Pancreas (tissue), 10 donors: ENCODE measurements around the gene ARAP2. TPM values are rescaled to one million over a fixed set of nuclear protein-coding genes. Genes with fewer than 3 reads are reported as not detected.

Experiments
- ATAC-seq, 4 donors: fragments of 200-7000 bp; cut with Tn5 transposase; one replicate each; pipeline versions ENCODE4 v1.8.0 to v1.9.1; 2020; ENCODE audit warnings: mild to moderate bottlenecking in 4 of 4, moderate library complexity in 4 of 4
- DNase-seq, 6 donors: peaks; one replicate each; pipeline ENCODE4 v3.0.0-alpha.2; 2020
- FAIRE-seq: peaks from 2 replicates; lab custom pipeline; 2012; peaks lifted over from hg19 to GRCh38; lab: Jason Lieb, UNC
- H3K27ac ChIP-seq, 4 donors: fragments of 200-600 bp; sonication (generic); 1 replicate in 3 of 4; 2 replicates in 1 of 4; pipeline versions ENCODE4 v1.5.0 to v1.8.0; 2020
- H3K27me3 ChIP-seq, 4 donors: fragments of 200-600 bp; one replicate each; pipeline ENCODE4 v1.8.0; 2021
- H3K36me3 ChIP-seq, 3 donors: fragments of 200-600 bp; sonication (generic) in 1 of 3; one replicate each; pipeline versions ENCODE4 v1.5.0 to v1.8.0; 2020 to 2021
- H3K4me1 ChIP-seq, 3 donors: fragments of 200-600 bp; one replicate each; pipeline ENCODE4 v1.8.0; 2021
- H3K4me3 ChIP-seq, 4 donors: fragments of 200-600 bp; sonication (generic) in 2 of 4; one replicate each; pipeline versions ENCODE4 v1.5.0 to v1.8.0; 2020 to 2021
- H3K9me3 ChIP-seq, 4 donors: fragments of 200-600 bp; one replicate each; pipeline ENCODE4 v1.8.0; 2021
- WGBS, 2 donors: extraction: QIAGEN DNeasy Blood & Tissue Kit; methylation state at CpG; one replicate each; pipeline ENCODE4 v1.1.7; 2013; 5-methylcytosine and 5-hydroxymethylcytosine counted together
- intact Hi-C, 3 donors: fragments of 100-400 bp; cut with DNase I; formaldehyde crosslinking; loops; one replicate each; pipeline versions ENCODE4 v1.11.1 to v1.14.2; 2022
- polyA plus RNA-seq, 2 donors: library from polyadenylated mRNA; stranded (reverse); fragments of 200-250 nt; gene quantifications; one replicate each; pipeline ENCODE4 v1.2.3, GENCODE V29; 2013
- total RNA-seq, 6 donors: library from RNA; stranded (reverse); fragmentation: NEBNext Ultra II Directional in 4 of 6; extraction: Animal tissue kit (Norgen Biotek cat#: 25700) in 4 of 6; gene quantifications; one replicate each; pipeline versions ENCODE4 v1.2.1 to v1.2.4, GENCODE V29; 2021 to 2023
- TF ChIP-seq, protein P1 (sequence below), 4 donors: fragments of 200-600 bp; sonication (generic) in 3 of 4; IDR thresholded peaks; one replicate each; pipeline versions ENCODE4 v1.5.0 to v1.8.0; 2021; ENCODE audit warnings: antibody characterized with exemption in 4 of 4
- donor health status: healthy with polysubstance abuse.
- donor health status: DM: no; HTN: no; CAD: no; lungs with moderate emphysema.
- donor health status: DM: no; HTN: no; CAD: no.
- donor health status: control.
- donor health status: control.
- donor health status: Bipolar disorder and iron deficiency.
- donor health status: DM: yes; HTN: yes; CAD: no.
- donor health status: DM: no; HTN: no; CAD: no.
- donor health status: DM: no; HTN: no; CAD: no.
- donor health status: DM: yes; HTN: yes; CAD: no.

The ARAP2 gene
- total and polyA plus RNA-seq, 8 donors, result 3.2 to 14.3 (median 7.7) TPM

DNA sequence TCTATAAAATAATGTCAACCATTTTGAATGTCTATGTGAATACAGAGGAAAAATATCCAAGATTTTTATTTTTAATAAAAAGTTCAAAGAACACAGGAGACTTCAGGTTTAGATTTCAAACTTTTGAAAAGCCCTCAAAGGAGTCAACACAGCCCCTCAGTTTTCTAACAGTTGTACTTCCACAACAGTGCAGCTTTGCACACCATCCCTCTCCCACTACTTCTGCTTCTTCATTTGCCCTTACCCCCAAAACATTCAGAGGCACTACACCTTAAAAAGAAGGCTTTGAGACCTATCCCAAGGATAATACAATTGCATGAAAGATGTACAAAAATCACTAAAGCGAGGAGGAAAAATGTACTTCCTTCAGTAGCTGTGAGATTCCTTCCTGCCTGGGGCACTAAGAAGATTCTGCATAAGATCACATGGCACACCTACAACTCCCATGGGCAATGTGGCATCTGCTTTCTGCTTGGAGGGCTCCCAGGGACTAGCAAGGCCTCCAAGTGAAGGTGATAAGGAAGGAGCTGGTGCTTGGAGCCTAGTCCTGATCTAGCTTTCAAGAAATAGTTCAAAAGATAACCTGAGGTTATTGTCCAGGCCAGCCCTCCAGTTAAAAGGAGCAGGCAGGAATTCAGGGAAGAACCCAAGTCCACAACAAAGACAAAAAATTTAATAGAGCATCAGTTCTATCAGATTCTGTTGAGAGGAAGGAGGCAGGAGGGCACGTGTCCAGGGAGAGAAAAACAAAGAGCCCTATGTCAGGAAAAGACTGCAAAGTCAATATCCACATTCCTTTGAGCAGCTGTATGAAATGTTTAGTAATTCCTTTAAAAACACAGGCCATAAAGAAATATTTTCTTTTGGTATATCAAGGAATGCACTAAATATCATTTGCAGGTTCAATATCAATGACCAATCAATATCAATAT is 19.1 kb downstream of the ARAP2 start:
- Histone ChIP-seq H3K9me3 (no peaks in the 10 kb centered on the region), H3K36me3 (no peaks in the 10 kb centered on the region), H3K27me3 (no peaks in the 10 kb centered on the region), H3K27ac (no peak overlapping the region), H3K4me3 (no peak overlapping the region), H3K4me1 (peaks cover 0 to 20% (median 14%) of the 10 kb centered on the region in 3 donors)
- no peak for FAIRE-seq
- intact Hi-C loops, result no loop called here
- TF ChIP-seq, protein P1, sequence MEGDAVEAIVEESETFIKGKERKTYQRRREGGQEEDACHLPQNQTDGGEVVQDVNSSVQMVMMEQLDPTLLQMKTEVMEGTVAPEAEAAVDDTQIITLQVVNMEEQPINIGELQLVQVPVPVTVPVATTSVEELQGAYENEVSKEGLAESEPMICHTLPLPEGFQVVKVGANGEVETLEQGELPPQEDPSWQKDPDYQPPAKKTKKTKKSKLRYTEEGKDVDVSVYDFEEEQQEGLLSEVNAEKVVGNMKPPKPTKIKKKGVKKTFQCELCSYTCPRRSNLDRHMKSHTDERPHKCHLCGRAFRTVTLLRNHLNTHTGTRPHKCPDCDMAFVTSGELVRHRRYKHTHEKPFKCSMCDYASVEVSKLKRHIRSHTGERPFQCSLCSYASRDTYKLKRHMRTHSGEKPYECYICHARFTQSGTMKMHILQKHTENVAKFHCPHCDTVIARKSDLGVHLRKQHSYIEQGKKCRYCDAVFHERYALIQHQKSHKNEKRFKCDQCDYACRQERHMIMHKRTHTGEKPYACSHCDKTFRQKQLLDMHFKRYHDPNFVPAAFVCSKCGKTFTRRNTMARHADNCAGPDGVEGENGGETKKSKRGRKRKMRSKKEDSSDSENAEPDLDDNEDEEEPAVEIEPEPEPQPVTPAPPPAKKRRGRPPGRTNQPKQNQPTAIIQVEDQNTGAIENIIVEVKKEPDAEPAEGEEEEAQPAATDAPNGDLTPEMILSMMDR (IDR thresholded peaks at IDR 0.05), result no peak
- ATAC-seq, result peak; percentile 63 to 81 (median 69)
- no peak for DNase-seq
- WGBS, 2 donors, result 39 to 50% methylated on average over 2 of the region's 2 CpGs

DNA sequence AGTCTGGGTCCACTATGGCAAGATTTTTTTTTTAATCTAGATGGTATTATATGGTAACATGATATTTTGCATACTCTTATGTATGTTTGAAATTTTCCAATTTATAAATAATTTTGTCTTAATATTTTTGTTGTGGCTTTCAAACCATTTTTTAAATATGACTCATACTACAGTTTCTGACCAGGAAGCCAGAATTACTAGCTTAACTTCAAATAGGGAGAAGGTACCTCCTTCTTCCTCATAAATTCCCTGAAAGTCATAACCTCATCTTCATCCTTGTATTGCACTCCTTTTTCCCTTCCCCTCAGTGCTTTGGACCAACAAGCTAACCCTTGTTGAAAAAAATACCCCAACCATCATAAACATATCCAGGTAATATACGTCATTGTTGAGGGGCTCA is 21.6 kb downstream of the ARAP2 start:
- Histone ChIP-seq H3K27me3 (no peaks in the 10 kb centered on the region), H3K27ac (no peak overlapping the region), H3K4me1 (peaks cover 0 to 20% (median 14%) of the 10 kb centered on the region in 3 donors), H3K4me3 (no peak overlapping the region), H3K9me3 (no peaks in the 10 kb centered on the region), H3K36me3 (no peaks in the 10 kb centered on the region)
- TF ChIP-seq, protein P1 (IDR thresholded peaks at IDR 0.05), result no peak
- WGBS, 2 donors, result 89 to 97% methylated on average over 1 of the region's 1 CpG
- DNase-seq (no peak), FAIRE-seq (peak; percentile 20), ATAC-seq (no peak)
- intact Hi-C loops, result no loop called here

DNA sequence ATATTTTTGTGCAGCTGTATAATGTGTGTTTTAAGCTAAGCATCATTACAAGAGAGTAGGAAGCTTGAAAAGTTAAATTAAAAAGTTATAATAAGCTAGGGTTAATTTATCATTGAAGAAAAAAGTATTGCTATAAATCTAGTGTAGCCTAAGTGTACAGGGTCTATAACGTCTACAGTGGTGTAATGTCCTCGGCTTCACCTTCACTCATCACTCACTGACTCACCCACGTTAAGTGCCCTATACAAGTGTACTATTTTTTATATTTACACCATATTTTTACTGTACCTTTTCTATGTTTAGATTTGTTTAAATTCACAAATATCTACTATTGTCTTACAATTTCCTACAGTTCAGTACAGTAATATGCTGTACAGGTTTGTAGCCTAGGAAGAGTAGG is 23.5 kb downstream of the ARAP2 start:
- Histone ChIP-seq H3K27me3 (no peaks in the 10 kb centered on the region), H3K36me3 (no peaks in the 10 kb centered on the region), H3K9me3 (no peaks in the 10 kb centered on the region), H3K4me3 (no peak overlapping the region), H3K27ac (no peak overlapping the region), H3K4me1 (peaks cover 0 to 16% (median 10%) of the 10 kb centered on the region in 3 donors)
- FAIRE-seq, result no peak
- 90 to 92% methylated on average over 3 of the region's 3 CpGs for WGBS, 2 donors
- ATAC-seq, result no peak
- TF ChIP-seq, protein P1 (IDR thresholded peaks at IDR 0.05), result no peak
- DNase-seq, result no peak
- intact Hi-C loops, result no loop called here

DNA sequence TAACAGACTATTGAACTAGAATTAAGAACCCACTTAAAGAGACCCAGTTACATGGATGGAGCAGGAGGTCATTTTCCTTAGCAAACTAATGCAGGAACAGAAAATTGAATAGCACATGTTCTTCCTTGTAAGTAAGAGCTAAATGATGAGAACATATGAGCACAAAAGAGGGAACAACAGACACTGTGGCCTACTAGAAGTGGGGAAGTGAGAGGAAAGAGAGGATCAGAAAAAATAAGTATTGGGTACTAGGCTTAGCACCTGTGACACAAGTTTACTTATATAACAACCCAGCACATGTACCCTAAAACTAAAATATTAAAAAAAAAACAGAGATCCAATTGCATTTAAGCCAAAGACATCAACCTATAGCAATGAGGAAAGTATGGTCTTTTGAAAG is 26.2 kb downstream of the ARAP2 start:
- intact Hi-C loops, result no loop called here
- Histone ChIP-seq H3K4me3 (no peak overlapping the region), H3K27me3 (no peaks in the 10 kb centered on the region), H3K4me1 (peaks cover 0 to 3% (median 0%) of the 10 kb centered on the region in 3 donors), H3K27ac (no peak overlapping the region), H3K36me3 (no peaks in the 10 kb centered on the region), H3K9me3 (no peaks in the 10 kb centered on the region)
- ATAC-seq (no peak), FAIRE-seq (no peak), DNase-seq (no peak)
- TF ChIP-seq, protein P1 (IDR thresholded peaks at IDR 0.05), result no peak

DNA sequence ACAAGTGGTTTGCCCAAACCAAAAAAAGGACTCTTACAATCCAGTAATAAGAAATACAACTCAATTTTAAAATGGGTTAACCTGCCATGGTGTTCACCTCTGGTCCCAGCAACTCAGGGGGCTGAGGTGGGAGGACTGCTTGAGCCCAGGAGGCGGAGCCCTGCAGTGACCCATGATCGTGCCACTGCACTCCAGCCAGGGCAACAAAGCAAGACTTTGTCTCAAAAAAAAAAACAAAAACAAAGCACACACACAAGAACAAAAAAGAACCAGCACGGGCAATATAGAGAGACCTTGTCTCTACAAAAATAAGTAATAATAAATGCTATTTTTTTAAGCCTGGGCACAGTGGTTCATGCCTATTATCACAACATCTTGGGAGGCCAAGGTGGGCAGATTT is 28.7 kb downstream of the ARAP2 start:
- DNase-seq, result no peak
- no peaks in the 10 kb centered on the region for H3K36me3 ChIP-seq
- no peak overlapping the region for H3K27ac ChIP-seq
- no peaks in the 10 kb centered on the region for H3K4me1 ChIP-seq
- no peak for FAIRE-seq
- intact Hi-C loops, result no loop called here
- WGBS, 2 donors, result 92 to 98% methylated on average over 3 of the region's 3 CpGs
- H3K27me3 ChIP-seq, result no peaks in the 10 kb centered on the region
- no peak overlapping the region for H3K4me3 ChIP-seq
- TF ChIP-seq, protein P1 (IDR thresholded peaks at IDR 0.05), result no peak
- no peaks in the 10 kb centered on the region for H3K9me3 ChIP-seq
- no peak for ATAC-seq
